Activated naive CD4-positive, alpha-beta T cell treated with Interleukin-2 at 50 U/mL for 16 hours (primary cell): ENCODE measurements around the gene PAX3.

ENCODE experiments used
- DNase-seq: peaks from one replicate; pipeline ENCODE4 v3.0.0-alpha.2; 2020

Gene PAX3

GRCh38 chr2:222298311-222299150 lies at the start of gene PAX3:
PAX3 (minus strand) TSS chr2:222298998; CDS start chr2:222298615, 383 bp downstream.
- no peak for DNase-seq

GRCh38 chr2:222341331-222341730 lies 42.5 kb upstream of the PAX3 start:
- DNase-seq: no peak

GRCh38 chr2:222338374-222338773 lies 39.6 kb upstream of the PAX3 start:
- DNase-seq: no peak

- DNase-seq: no peak
Observed at GRCh38 chr2:222336931-222337330, 38.1 kb upstream of the PAX3 start.

GRCh38 chr2:222336442-222336841 lies 37.6 kb upstream of the PAX3 start:
- no peak for DNase-seq

GRCh38 chr2:222334914-222335313 lies 36.1 kb upstream of the PAX3 start:
- DNase-seq: no peak

GRCh38 chr2:222333397-222333796 lies 34.6 kb upstream of the PAX3 start:
- DNase-seq: no peak

- DNase-seq: no peak
Observed at GRCh38 chr2:222332116-222332515, 33.3 kb upstream of the PAX3 start.

- no peak for DNase-seq
Observed at GRCh38 chr2:222330910-222331309, 32.1 kb upstream of the PAX3 start.

GRCh38 chr2:222322236-222322635 lies 23.4 kb upstream of the PAX3 start:
- no peak for DNase-seq

GRCh38 chr2:222320436-222321395 lies 21.9 kb upstream of the PAX3 start:
- DNase-seq: no peak

GRCh38 chr2:222319586-222320435 lies 21.0 kb upstream of the PAX3 start:
- DNase-seq: no peak

- peak; percentile 32 for DNase-seq
Observed at GRCh38 chr2:222318712-222319585, 20.2 kb upstream of the PAX3 start.

- peak; percentile 56 for DNase-seq
Observed at GRCh38 chr2:222318026-222318711, 19.4 kb upstream of the PAX3 start.

- DNase-seq: no peak
Observed at GRCh38 chr2:222315443-222316121, 16.8 kb upstream of the PAX3 start.

GRCh38 chr2:222313816-222314215 lies 15.0 kb upstream of the PAX3 start:
- DNase-seq: no peak

- DNase-seq: no peak
Observed at GRCh38 chr2:222311978-222312738, 13.4 kb upstream of the PAX3 start.

- no peak for DNase-seq
Observed at GRCh38 chr2:222311319-222311977, 12.7 kb upstream of the PAX3 start.

GRCh38 chr2:222310747-222311318 lies 12.0 kb upstream of the PAX3 start:
- no peak for DNase-seq
